ENCODE measurements around the gene DAPK1.

DAPK1 gene

GRCh38 chr9:87673446-87674120, 175.9 kb downstream of the DAPK1 start:
- Mint-ChIP-seq H3K9me3 (no peaks in the 10 kb centered on the region), H3K27me3 (peaks cover 6% of the 10 kb centered on the region), H3K36me3 (ENCODE audit: low read depth) (no peaks in the 10 kb centered on the region), H3K4me1 (ENCODE audit: low read depth) (no peaks in the 10 kb centered on the region), H3K27ac (no peak overlapping the region), H3K4me3 (no peak overlapping the region)
- no peak for DNase-seq

DNA sequence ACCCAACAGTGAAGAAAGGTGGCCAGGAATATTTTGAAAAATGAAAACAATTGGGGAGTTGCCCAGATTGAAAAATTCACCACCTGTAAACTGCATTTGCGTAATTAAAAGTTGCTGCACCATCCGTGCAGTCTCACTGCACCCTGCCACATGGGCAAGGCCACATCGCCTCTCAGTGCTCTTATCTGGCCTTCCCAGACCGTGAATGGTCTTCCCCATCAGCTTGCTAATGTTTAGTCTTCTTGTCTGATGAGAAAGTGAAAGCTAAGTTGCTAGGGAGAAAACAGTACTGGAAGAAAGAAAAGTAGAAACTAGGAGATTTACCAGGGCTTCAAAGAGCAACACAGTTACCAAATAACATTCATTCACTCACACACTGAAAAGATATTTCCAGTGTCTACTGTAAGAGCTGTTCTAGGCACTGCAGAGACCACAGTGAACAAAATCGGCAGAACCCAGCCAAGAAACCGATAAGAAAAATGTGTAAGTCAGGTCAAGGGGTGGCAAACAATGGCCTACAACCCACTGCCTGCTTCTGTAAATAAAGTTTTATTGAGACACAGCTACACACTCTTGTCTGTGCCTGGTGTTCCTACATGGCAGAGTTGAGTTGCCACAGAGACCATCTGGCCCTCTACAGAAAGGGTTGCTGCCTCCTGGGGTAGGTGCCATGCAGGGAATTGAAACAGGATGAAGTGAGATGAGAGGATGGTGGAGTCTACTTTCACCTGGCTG, 177.1 kb downstream of the DAPK1 start:
- H3K27me3 Mint-ChIP-seq, result peaks cover 6% of the 10 kb centered on the region
- no peaks in the 10 kb centered on the region for H3K36me3 Mint-ChIP-seq (ENCODE audit: low read depth)
- H3K4me1 Mint-ChIP-seq (ENCODE audit: low read depth), result peaks cover 2% of the 10 kb centered on the region
- no peak for DNase-seq
- no peak overlapping the region for H3K4me3 Mint-ChIP-seq
- no peaks in the 10 kb centered on the region for H3K9me3 Mint-ChIP-seq
- no peak overlapping the region for H3K27ac Mint-ChIP-seq

GRCh38 chr9:87675906-87676515, 178.3 kb downstream of the DAPK1 start:
- H3K27me3 Mint-ChIP-seq, result peaks cover 6% of the 10 kb centered on the region
- no peaks in the 10 kb centered on the region for H3K9me3 Mint-ChIP-seq
- H3K36me3 Mint-ChIP-seq (ENCODE audit: low read depth), result no peaks in the 10 kb centered on the region
- no peak overlapping the region for H3K4me3 Mint-ChIP-seq
- peaks cover 2% of the 10 kb centered on the region for H3K4me1 Mint-ChIP-seq (ENCODE audit: low read depth)
- H3K27ac Mint-ChIP-seq, result no peak overlapping the region
- DNase-seq, result no peak

- DNase-seq, result no peak
- Mint-ChIP-seq H3K4me1 (ENCODE audit: low read depth) (peaks cover 2% of the 10 kb centered on the region), H3K36me3 (ENCODE audit: low read depth) (no peaks in the 10 kb centered on the region), H3K27me3 (peaks cover 6% of the 10 kb centered on the region), H3K9me3 (no peaks in the 10 kb centered on the region), H3K4me3 (no peak overlapping the region), H3K27ac (no peak overlapping the region)
These were observed 179.5 kb downstream of the DAPK1 start for GRCh38 chr9:87676976-87677775.

DNA sequence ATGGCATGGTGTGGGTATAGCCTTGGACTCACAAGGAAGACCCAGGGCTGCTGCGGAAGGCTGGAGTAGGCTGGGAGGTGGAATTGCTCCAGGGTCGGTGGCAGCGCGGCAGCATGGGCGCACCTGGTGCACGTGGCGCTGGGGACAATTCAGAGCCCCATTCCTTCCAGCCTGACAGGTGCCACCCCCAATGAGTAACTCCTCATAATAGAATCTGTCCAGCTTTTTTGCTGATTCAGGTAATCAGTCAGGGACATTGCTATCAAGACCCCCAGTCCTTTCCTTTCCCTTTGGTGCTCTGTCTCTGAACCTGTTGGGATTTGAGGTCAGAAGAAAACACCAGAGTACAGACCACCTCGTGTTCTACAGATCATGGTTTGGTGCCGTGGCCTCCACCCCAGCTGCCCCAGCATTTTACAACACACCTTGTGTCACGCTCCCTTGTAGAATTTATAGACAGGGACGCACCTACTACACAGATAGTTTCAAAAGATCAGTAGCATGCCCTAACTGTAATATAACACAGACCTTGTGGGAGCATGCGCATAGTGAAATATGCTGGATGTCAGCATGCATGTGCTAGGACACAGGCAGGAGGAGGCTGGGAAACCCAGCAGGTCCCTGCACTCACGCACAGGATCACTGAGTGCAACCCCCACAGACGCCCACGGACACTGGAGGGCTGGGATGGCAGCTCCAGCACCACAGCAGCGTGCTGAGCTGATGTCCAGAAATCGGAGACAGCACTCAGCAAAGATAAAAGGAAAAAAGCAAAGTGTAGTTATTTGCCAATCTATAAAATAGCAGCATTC, 180.3 kb downstream of the DAPK1 start:
- Mint-ChIP-seq H3K27ac (no peak overlapping the region), H3K4me1 (ENCODE audit: low read depth) (peaks cover 2% of the 10 kb centered on the region), H3K4me3 (no peak overlapping the region), H3K27me3 (peaks cover 6% of the 10 kb centered on the region), H3K9me3 (no peaks in the 10 kb centered on the region), H3K36me3 (ENCODE audit: low read depth) (no peaks in the 10 kb centered on the region)
- no peak for DNase-seq

GRCh38 chr9:87678650-87679355, 181.1 kb downstream of the DAPK1 start:
- no peaks in the 10 kb centered on the region for H3K9me3 Mint-ChIP-seq
- H3K4me3 Mint-ChIP-seq, result no peak overlapping the region
- no peak for DNase-seq
- no peaks in the 10 kb centered on the region for H3K36me3 Mint-ChIP-seq (ENCODE audit: low read depth)
- H3K4me1 Mint-ChIP-seq (ENCODE audit: low read depth), result peaks cover 2% of the 10 kb centered on the region
- no peak overlapping the region for H3K27ac Mint-ChIP-seq
- peaks cover 6% of the 10 kb centered on the region for H3K27me3 Mint-ChIP-seq

DNA sequence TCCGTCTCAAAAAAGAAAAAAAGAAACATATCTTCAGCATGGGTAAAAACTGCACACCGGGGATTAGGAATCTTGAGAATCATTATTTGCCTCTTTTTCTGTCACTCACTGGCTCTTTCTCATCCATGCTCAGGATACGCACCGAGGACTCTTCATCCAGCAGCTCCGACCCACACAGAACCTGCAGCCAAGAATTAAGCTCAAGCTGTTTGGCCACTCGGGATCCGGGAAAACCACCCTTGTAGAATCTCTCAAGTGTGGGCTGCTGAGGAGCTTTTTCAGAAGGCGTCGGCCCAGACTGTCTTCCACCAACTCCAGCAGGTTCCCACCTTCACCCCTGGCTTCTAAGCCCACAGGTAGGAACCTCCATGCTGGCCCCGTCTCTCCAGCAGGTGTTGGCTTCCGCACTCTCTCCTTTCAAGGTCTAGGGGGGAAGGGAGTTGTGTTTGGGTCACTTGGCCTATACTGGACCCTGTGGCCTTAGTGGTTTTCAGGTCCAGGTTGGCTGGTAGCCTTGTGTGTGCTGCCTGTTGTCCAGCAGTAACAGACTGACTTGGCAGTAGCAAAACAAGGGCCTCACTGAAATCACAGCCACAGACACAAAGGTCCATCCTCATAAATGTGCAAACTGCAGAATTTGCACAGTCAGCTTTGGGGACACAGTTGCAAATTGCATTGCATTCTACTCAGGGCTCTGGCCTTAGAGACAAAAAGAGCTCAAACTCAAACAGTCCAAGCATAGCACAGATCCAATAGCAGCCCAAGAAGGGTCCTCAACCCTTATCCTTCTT, 183.8 kb downstream of the DAPK1 start:
- Mint-ChIP-seq H3K27me3 (peaks cover 6% of the 10 kb centered on the region), H3K36me3 (ENCODE audit: low read depth) (no peaks in the 10 kb centered on the region), H3K9me3 (no peaks in the 10 kb centered on the region), H3K4me1 (ENCODE audit: low read depth) (peaks cover 19% of the 10 kb centered on the region), H3K27ac (no peak overlapping the region), H3K4me3 (no peak overlapping the region)
- DNase-seq, result no peak

DNA sequence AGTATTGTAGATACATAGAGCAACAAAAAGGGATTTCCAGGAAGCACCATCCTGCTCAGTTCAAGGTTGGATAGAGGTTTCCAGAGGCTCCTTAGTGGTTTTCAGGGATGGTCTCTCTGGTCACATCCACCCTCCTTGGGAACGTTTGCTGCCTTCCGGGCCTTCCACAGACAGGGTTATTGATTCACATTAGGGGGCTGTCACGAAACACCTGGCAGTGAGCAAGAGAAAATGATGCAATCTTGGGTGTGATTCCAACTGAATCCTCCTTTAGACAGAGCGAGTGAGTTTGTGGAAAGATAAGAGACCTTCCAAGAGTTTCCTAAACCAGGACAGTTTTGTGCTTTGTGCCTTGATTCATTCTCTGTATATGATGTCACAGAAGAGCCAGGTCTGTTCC, 184.4 kb downstream of the DAPK1 start:
- no peaks in the 10 kb centered on the region for H3K9me3 Mint-ChIP-seq
- H3K27ac Mint-ChIP-seq, result no peak overlapping the region
- H3K27me3 Mint-ChIP-seq, result peaks cover 2% of the 10 kb centered on the region
- H3K36me3 Mint-ChIP-seq (ENCODE audit: low read depth), result no peaks in the 10 kb centered on the region
- peaks cover 19% of the 10 kb centered on the region for H3K4me1 Mint-ChIP-seq (ENCODE audit: low read depth)
- no peak overlapping the region for H3K4me3 Mint-ChIP-seq
- DNase-seq, result no peak

- H3K27ac Mint-ChIP-seq, result no peak overlapping the region
- no peak for DNase-seq
- peaks cover 19% of the 10 kb centered on the region for H3K4me1 Mint-ChIP-seq (ENCODE audit: low read depth)
- H3K4me3 Mint-ChIP-seq, result no peak overlapping the region
- H3K36me3 Mint-ChIP-seq (ENCODE audit: low read depth), result no peaks in the 10 kb centered on the region
- no peaks in the 10 kb centered on the region for H3K9me3 Mint-ChIP-seq
- no peaks in the 10 kb centered on the region for H3K27me3 Mint-ChIP-seq
These were observed 185.0 kb downstream of the DAPK1 start for GRCh38 chr9:87682618-87683017.

DNA sequence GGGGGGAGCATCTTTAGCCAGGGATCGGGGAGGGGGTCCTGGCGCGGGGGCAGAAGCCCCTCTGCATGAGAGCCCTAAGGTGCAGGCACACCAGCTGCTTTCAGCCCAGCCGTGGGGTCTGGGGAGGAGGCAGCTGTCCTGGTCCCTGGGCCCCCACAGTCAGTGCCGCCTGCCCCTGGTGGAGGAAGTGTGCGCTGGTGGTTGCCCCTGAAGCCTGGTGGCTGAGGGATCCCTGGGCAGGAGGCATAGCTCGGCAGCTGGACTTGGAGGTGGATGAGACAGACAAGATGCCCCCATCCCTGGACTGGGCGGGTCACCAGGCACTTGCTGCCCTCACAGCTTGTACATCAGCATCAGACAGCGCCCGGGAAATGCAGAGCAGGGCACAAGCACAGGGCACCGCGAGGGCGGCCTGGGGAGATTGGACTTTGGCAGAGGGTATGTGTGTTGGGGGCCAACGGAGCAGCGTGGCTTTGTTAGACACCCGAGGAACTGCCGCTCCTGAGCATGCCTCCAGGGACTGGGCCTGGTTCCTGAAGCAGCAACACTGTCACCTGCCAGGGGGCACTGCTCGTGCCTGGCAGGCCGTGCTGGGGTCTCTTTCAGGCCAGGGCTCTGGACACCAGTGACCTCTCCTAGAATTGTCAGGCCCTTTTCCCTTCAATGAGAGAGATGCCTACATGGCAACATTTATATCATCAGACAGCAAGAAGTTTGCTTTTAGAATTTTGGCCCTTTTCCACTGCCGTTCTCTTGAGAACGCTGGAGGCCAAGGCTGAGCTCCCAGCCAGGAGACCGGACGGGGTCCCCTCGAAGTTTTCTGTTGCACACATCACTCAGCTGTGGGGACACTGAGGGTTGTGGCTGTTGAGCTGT, 186.3 kb downstream of the DAPK1 start:
- Mint-ChIP-seq H3K27ac (no peak overlapping the region), H3K36me3 (ENCODE audit: low read depth) (no peaks in the 10 kb centered on the region), H3K4me1 (ENCODE audit: low read depth) (peaks cover 17% of the 10 kb centered on the region), H3K9me3 (no peaks in the 10 kb centered on the region), H3K4me3 (no peak overlapping the region), H3K27me3 (no peaks in the 10 kb centered on the region)
- no peak for DNase-seq

DNA sequence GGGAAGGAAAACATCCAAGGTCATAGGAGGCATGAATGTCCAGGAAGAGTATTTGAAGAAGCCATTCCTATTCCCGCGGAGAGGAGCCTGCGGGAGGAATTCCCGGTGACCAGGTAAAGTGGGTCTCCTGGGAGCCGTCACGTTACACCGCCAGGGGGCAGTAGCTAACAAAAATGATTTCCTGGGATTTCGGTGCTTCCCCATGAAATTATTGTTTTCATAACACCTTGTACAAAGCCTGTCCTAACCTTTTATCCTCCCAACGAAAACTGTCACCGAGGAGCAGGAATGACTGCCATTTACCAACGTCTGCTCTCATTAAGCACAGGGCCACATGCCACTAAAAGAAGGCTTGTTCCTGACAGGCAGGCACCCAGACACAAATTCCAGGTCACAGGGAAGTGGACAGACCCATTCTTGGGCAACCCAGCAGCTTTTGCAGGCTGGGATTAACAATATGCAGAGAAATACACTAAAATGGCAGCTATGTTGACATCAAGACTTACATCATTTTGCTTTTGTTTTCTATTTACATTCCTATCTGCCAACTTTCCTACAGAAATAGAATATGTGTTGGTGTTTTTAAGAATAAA, 187.1 kb downstream of the DAPK1 start:
- DNase-seq, result no peak
- Mint-ChIP-seq H3K4me3 (no peak overlapping the region), H3K9me3 (no peaks in the 10 kb centered on the region), H3K36me3 (ENCODE audit: low read depth) (no peaks in the 10 kb centered on the region), H3K27ac (no peak overlapping the region), H3K27me3 (no peaks in the 10 kb centered on the region), H3K4me1 (ENCODE audit: low read depth) (peaks cover 17% of the 10 kb centered on the region)

DNA sequence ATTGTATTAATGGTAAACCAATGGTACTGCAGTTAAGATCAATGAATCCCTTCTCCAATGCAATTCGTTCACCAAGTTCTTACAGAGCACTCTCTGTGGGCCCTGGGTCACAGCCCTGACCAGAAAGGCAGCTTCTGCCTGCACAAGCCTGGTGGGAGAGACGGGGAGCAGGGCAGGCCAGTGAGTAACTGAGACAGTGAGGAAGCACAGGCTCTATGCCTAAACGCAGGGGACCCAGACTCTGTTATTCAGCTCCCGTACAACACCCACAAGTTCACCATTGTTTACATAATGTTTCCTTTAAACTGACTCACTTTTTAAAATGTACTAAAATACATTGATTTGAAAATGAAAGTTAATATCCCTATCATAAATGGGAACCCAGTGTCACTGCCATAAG, 187.8 kb downstream of the DAPK1 start:
- no peaks in the 10 kb centered on the region for H3K27me3 Mint-ChIP-seq
- peaks cover 17% of the 10 kb centered on the region for H3K4me1 Mint-ChIP-seq (ENCODE audit: low read depth)
- no peaks in the 10 kb centered on the region for H3K36me3 Mint-ChIP-seq (ENCODE audit: low read depth)
- DNase-seq, result no peak
- no peak overlapping the region for H3K4me3 Mint-ChIP-seq
- H3K27ac Mint-ChIP-seq, result no peak overlapping the region
- no peaks in the 10 kb centered on the region for H3K9me3 Mint-ChIP-seq

Measured in activated T-cell treated with anti-CD3 and anti-CD28 coated beads, Interleukin-2, amount 50 U/mL, for 24 hours (primary cell).